Lung (tissue), 12 donors: Measurements from ENCODE around the gene VASH1. TPM values are rescaled to one million over a fixed set of nuclear protein-coding genes. Genes with fewer than 3 reads are reported as not detected.

Experiments
- ATAC-seq: fragments of 200-7000 bp; cut with Tn5 transposase; one replicate; pipeline ENCODE4 v1.9.1; 2020; ENCODE audit warnings: moderate number of reproducible peaks; ENCODE audit not compliant: insufficient read depth, low FRiP score
- DNase-seq, 3 donors: peaks; one replicate each; pipeline ENCODE4 v3.0.0-alpha.2; 2013 to 2017
- H3K27ac ChIP-seq, 2 donors: one replicate each; pipeline ENCODE4 v1.5.1; 2013; ENCODE audit warnings: mild to moderate bottlenecking in 2 of 2, moderate library complexity in 2 of 2, control low read depth in 1 of 2, inconsistent platforms in 1 of 2, low read depth in 1 of 2, low read length in 1 of 2
- H3K27me3 ChIP-seq, 3 donors: one replicate each; pipeline ENCODE4 v1.5.1; 2013; ENCODE audit warnings: low read length in 2 of 3; ENCODE audit not compliant: control insufficient read depth in 3 of 3, insufficient read depth in 3 of 3
- H3K36me3 ChIP-seq, 4 donors: one replicate each; pipeline ENCODE4 v1.5.1; 2013; ENCODE audit warnings: low read length in 4 of 4, mild to moderate bottlenecking in 1 of 4, moderate library complexity in 1 of 4; ENCODE audit not compliant: control insufficient read depth in 4 of 4, insufficient read depth in 4 of 4
- H3K4me1 ChIP-seq, 5 donors: one replicate each; pipeline ENCODE4 v1.5.1; 2013; ENCODE audit warnings: low read length in 5 of 5, mild to moderate bottlenecking in 2 of 5, moderate library complexity in 1 of 5; ENCODE audit not compliant: control insufficient read depth in 5 of 5, insufficient read depth in 5 of 5
- H3K4me3 ChIP-seq: one replicate; pipeline ENCODE4 v1.5.1; 2013; ENCODE audit warnings: mild to moderate bottlenecking, control low read depth, moderate library complexity
- H3K9ac ChIP-seq, 2 donors: one replicate each; pipeline ENCODE4 v1.5.1; 2013; ENCODE audit warnings: low read length in 2 of 2, control low read depth in 1 of 2; ENCODE audit not compliant: insufficient read depth in 1 of 2
- H3K9me3 ChIP-seq, 4 donors: one replicate each; pipeline ENCODE4 v1.5.1; 2013; ENCODE audit warnings: low read length in 3 of 4, mild to moderate bottlenecking in 1 of 4, moderate library complexity in 1 of 4; ENCODE audit not compliant: control insufficient read depth in 4 of 4, insufficient read depth in 3 of 4
- WGBS, 2 donors: extraction: QIAGEN DNeasy Blood & Tissue Kit; methylation state at CpG; one replicate each; pipeline ENCODE4 v1.1.7; 2013; 5-methylcytosine and 5-hydroxymethylcytosine counted together
- polyA plus RNA-seq, 2 donors: library from polyadenylated mRNA; stranded (reverse); fragments of 200-250 nt; gene quantifications; one replicate each; pipeline ENCODE4 v1.2.1, GENCODE V29; 2013
- total RNA-seq, 2 donors: library from RNA; depleted of rRNA in 1 of 2; stranded (reverse); fragments of >200 nt in 1 of 2; gene quantifications; one replicate each; pipeline ENCODE4 v1.2.1, GENCODE V29; 2014 to 2021
- TF ChIP-seq, protein P1 (sequence below): IDR thresholded peaks from 2 replicates; pipeline ENCODE4 v1.5.1; 2012; ENCODE audit warnings: mild to moderate bottlenecking; ENCODE audit errors: control extremely low read depth, extremely low read depth
- donor health status: control.
- donor health status: control.
- donor health status: Bipolar disorder and iron deficiency.
- donor health status: healthy.
- donor health status: DM: yes; HTN: yes; CAD: no.

VASH1 gene
- total and polyA plus RNA-seq, 4 donors = 10.5 to 25.4 (median 18.0) TPM

- H3K27ac ChIP-seq = no peak overlapping the region
- peaks cover 0 to 6% (median 0%) of the 10 kb centered on the region in 5 donors for H3K4me1 ChIP-seq
- DNase-seq = no peak
- 46 to 47% methylated on average over 4 of the region's 4 CpGs for WGBS, 2 donors
- TF ChIP-seq, protein P1, sequence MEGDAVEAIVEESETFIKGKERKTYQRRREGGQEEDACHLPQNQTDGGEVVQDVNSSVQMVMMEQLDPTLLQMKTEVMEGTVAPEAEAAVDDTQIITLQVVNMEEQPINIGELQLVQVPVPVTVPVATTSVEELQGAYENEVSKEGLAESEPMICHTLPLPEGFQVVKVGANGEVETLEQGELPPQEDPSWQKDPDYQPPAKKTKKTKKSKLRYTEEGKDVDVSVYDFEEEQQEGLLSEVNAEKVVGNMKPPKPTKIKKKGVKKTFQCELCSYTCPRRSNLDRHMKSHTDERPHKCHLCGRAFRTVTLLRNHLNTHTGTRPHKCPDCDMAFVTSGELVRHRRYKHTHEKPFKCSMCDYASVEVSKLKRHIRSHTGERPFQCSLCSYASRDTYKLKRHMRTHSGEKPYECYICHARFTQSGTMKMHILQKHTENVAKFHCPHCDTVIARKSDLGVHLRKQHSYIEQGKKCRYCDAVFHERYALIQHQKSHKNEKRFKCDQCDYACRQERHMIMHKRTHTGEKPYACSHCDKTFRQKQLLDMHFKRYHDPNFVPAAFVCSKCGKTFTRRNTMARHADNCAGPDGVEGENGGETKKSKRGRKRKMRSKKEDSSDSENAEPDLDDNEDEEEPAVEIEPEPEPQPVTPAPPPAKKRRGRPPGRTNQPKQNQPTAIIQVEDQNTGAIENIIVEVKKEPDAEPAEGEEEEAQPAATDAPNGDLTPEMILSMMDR = no peak
- H3K36me3 ChIP-seq = no peaks in the 10 kb centered on the region
- no peaks in the 10 kb centered on the region for H3K27me3 ChIP-seq
- H3K9ac ChIP-seq = no peak overlapping the region
- no peak overlapping the region for H3K4me3 ChIP-seq
- H3K9me3 ChIP-seq = peaks cover 0 to 2% (median 0%) of the 10 kb centered on the region in 4 donors
- ATAC-seq = no peak
These were observed 33.9 kb upstream of the VASH1 start for GRCh38 chr14:76727384-76727783.

- peaks cover 0 to 6% (median 0%) of the 10 kb centered on the region in 5 donors for H3K4me1 ChIP-seq
- H3K9me3 ChIP-seq = peaks cover 0 to 2% (median 0%) of the 10 kb centered on the region in 4 donors
- H3K4me3 ChIP-seq = no peak overlapping the region
- TF ChIP-seq, protein P1 = no peak
- H3K36me3 ChIP-seq = no peaks in the 10 kb centered on the region
- ATAC-seq (no peak), DNase-seq (no peak)
- H3K9ac ChIP-seq = no peak overlapping the region
- no peaks in the 10 kb centered on the region for H3K27me3 ChIP-seq
- H3K27ac ChIP-seq = peak overlapping the region in 1 of 2 donors; percentile 30
- WGBS, 2 donors = 50 to 57% methylated on average over 1 of the region's 1 CpG
These were observed 33.4 kb upstream of the VASH1 start for GRCh38 chr14:76727901-76728300.

DNA sequence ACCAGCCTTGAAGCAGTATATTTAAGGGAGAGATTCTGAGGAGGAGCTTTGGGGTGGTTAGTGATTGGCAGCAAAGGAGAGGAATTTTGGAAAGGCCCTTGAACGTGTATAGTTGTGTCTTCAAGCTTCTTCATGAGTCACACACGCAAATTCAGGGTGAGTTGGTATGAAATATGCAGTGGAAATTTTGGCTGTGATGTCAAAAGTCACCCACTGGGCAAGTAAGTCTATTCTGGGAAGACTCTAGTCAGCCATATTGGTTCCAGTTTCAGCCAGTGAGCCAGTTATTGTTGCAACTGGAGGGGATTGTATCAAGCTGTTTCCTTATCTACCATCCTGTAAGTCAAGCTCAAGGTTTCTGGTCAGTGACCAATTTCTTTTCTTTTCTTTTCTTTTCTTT, 32.0 kb upstream of the VASH1 start:
- no peak overlapping the region for H3K9ac ChIP-seq

More for the DNA sequence above, 32.0 kb upstream of the VASH1 start:
- TF ChIP-seq, protein P1 = no peak
- DNase-seq = no peak
- ATAC-seq = no peak
- Histone ChIP-seq H3K27ac (no peak overlapping the region), H3K4me1 (peaks cover 0 to 6% (median 0%) of the 10 kb centered on the region in 5 donors), H3K27me3 (no peaks in the 10 kb centered on the region), H3K36me3 (no peaks in the 10 kb centered on the region), H3K4me3 (no peak overlapping the region), H3K9me3 (peaks cover 0 to 2% (median 0%) of the 10 kb centered on the region in 4 donors)
- 81 to 85% methylated on average over 2 of the region's 2 CpGs for WGBS, 2 donors
